GM18520 (cell line): ENCODE results near the gene STAM2.

Experiments
- ATAC-seq: cut with Tn5 transposase; IDR thresholded peaks from one replicate; pipeline ENCODE4 v1.9.1; 2021; ENCODE audit not compliant: unreplicated experiment

STAM2 gene

GRCh38 chr2:152075461-152076050 is 100.0 kb downstream of the STAM2 start:
- ATAC-seq: no peak

GRCh38 chr2:152072011-152072410 is 103.6 kb downstream of the STAM2 start:
- ATAC-seq: no peak

- ATAC-seq: no peak
Observed at GRCh38 chr2:152071518-152071917, 104.0 kb downstream of the STAM2 start.

- ATAC-seq: no peak
Observed at GRCh38 chr2:152071092-152071491, 104.5 kb downstream of the STAM2 start.

GRCh38 chr2:152068226-152068625 is 107.3 kb downstream of the STAM2 start:
- ATAC-seq: no peak

- ATAC-seq: no peak
Observed at GRCh38 chr2:152067823-152068222, 107.7 kb downstream of the STAM2 start.
